Measurements from ENCODE around the gene PARD3. TPM values are rescaled to one million over a fixed set of nuclear protein-coding genes. Genes with fewer than 3 reads are reported as not detected.
"Not testable (repeated sequence)": the region's sequence is repeated elsewhere in the genome, so short reads cannot be mapped to it uniquely, and the experiment has no call there.

The PARD3 gene
- total RNA-seq, 4 donors from 2014 or later = 150 to 172 (median 165) TPM

DNA sequence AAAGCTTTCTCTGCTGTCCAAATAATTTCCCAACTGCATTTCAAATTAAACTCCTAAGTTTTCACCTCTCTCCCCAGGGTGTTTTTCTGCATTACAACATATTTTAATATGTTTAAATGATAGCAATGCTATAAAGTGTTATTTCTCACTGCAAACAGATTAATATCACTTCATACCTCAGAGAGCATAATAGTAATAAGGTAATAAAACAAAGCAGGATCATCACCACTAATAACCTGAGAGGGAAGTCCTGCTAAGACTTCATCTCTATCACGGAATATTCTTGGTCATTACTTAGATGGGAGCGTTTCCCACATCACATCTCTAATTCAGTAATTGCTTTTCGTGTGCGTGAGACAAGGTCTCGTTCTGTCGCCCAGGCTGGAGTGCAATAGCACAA, 168.8 kb downstream of the PARD3 start:
- intact Hi-C loops (cut with DNase I; ENCODE audit: low total_unique reads) = no loop called here
- TF ChIP-seq, protein P1, sequence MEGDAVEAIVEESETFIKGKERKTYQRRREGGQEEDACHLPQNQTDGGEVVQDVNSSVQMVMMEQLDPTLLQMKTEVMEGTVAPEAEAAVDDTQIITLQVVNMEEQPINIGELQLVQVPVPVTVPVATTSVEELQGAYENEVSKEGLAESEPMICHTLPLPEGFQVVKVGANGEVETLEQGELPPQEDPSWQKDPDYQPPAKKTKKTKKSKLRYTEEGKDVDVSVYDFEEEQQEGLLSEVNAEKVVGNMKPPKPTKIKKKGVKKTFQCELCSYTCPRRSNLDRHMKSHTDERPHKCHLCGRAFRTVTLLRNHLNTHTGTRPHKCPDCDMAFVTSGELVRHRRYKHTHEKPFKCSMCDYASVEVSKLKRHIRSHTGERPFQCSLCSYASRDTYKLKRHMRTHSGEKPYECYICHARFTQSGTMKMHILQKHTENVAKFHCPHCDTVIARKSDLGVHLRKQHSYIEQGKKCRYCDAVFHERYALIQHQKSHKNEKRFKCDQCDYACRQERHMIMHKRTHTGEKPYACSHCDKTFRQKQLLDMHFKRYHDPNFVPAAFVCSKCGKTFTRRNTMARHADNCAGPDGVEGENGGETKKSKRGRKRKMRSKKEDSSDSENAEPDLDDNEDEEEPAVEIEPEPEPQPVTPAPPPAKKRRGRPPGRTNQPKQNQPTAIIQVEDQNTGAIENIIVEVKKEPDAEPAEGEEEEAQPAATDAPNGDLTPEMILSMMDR (IDR thresholded peaks at IDR 0.05) = no peak
- TF ChIP-seq POLR2A (IDR thresholded peaks at IDR 0.05) = no peak
- no peak for DNase-seq (ENCODE audit: low spot score in 2 of 2)
- WGBS, 2 donors = 95 to 97% methylated on average over 6 of the region's 6 CpGs
- H3K4me3 ChIP-seq (ENCODE audit: low read depth, poor library complexity, severe bottlenecking) = no peak overlapping the region

DNA sequence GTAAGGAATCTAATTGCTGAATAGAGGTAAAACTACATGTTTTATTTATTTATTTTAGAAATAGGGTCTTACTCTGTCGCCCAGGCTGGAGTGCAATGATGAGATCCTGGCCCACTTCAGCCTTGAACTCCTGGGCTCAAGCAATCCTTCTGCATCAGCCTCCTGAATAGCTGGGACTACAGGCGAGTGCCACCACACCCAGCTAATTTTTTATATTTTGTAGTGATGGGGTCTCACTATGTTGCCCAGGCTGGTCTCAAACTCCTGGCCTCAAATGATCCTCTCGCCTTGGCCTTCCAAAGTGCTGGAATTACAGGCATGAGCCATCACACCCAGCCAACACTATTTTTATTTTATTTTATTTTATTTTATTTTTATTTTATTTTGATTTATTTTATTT, 170.3 kb downstream of the PARD3 start:
- DNase-seq (ENCODE audit: low spot score in 2 of 2); intact Hi-C loops (cut with DNase I; ENCODE audit: low total_unique reads); H3K4me3 ChIP-seq (ENCODE audit: low read depth, poor library complexity, severe bottlenecking): not testable (repeated sequence)
- WGBS, 2 donors = 95 to 96% methylated on average over 3 of the region's 3 CpGs

DNA sequence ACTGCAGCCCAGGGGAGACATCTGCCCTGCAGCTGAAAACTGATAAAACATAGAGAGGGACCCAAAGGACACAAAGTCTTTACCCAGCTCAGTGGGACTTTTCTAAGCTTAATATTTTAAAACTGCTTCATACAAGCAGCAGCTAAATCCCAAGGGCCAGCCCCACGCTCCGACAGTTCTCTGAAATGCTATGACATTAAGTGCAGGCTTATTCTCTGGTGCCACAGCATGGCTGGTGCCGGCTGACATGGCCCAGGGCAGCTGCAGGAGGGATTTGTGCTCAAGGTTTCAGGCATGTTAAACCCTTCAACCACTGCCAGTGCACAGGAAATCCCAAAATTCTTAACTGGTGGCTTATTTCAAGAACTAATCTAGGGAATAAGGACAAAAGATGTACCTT, 170.9 kb downstream of the PARD3 start:
- intact Hi-C loops (cut with DNase I; ENCODE audit: low total_unique reads) = no loop called here

DNA sequence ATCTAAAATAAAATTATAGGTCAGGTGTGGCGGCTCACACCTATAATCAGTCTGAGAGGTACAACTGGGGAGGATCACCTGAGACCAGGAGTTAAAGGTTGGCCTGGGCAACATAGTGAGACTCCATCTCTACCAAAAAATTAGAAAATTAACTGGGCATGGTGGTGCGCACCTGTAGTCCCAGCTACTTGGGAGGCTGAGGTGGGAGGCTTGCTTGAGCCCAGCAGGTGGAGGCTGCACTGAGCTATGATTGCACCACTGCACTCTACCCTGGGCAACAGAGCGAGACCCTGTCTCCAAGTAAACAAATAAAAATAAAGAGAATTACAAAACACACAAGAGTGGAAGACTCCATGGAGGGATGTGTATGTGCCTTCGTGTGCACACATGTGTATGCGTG, 171.5 kb downstream of the PARD3 start:
- no peak for DNase-seq (ENCODE audit: low spot score in 2 of 2)
- no peak overlapping the region for H3K4me3 ChIP-seq (ENCODE audit: low read depth, poor library complexity, severe bottlenecking)
- 95 to 99% methylated on average over 5 of the region's 5 CpGs for WGBS, 2 donors
- intact Hi-C loops (cut with DNase I; ENCODE audit: low total_unique reads) = no loop called here
- TF ChIP-seq POLR2A (IDR thresholded peaks at IDR 0.05) = no peak
- TF ChIP-seq, protein P1 (IDR thresholded peaks at IDR 0.05) = no peak

More for the DNA sequence above, 170.9 kb downstream of the PARD3 start:
- no peak for TF ChIP-seq POLR2A (IDR thresholded peaks at IDR 0.05)
- TF ChIP-seq, protein P1 (IDR thresholded peaks at IDR 0.05) = no peak
- H3K4me3 ChIP-seq (ENCODE audit: low read depth, poor library complexity, severe bottlenecking) = no peak overlapping the region
- 77 to 87% methylated on average over 3 of the region's 3 CpGs for WGBS, 2 donors
- no peak for DNase-seq (ENCODE audit: low spot score in 2 of 2)

DNA sequence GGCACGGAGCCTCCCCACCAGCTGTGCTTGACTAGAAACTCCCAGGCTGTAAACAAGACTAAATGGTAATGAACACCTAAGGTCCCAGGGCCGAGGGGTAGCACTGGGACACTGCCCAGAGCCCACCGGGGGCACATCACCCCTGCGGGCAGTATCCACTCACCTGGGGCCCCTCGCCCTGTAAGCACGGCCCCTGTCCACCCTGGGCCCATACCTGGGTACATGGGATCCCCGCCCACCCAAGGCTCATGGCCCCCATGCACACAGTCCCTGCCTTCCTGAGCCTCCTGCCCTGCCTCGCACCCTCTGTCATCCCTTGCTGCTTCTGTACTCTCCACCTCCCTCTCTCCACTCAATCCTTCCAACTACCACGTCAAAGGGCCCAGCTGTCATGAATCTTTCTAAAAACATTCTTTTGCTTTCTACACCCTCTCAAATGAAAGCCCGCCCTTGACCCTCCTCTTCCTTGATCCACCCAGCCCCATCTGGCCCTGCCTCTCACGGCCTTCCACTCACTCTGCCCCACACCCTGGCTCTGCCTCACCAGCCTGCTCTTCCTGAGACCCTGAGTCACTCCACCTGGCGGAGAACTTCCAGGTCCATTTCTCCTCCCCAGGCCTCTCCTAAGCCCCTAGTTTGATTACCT, 173.1 kb downstream of the PARD3 start:
- TF ChIP-seq, protein P1 (IDR thresholded peaks at IDR 0.05) = no peak
- TF ChIP-seq POLR2A (IDR thresholded peaks at IDR 0.05) = no peak
- WGBS, 2 donors = 90% methylated on average over 12 of the region's 12 CpGs
- no peak for DNase-seq (ENCODE audit: low spot score in 2 of 2)
- intact Hi-C loops (cut with DNase I; ENCODE audit: low total_unique reads) = no loop called here
- no peak overlapping the region for H3K4me3 ChIP-seq (ENCODE audit: low read depth, poor library complexity, severe bottlenecking)

DNA sequence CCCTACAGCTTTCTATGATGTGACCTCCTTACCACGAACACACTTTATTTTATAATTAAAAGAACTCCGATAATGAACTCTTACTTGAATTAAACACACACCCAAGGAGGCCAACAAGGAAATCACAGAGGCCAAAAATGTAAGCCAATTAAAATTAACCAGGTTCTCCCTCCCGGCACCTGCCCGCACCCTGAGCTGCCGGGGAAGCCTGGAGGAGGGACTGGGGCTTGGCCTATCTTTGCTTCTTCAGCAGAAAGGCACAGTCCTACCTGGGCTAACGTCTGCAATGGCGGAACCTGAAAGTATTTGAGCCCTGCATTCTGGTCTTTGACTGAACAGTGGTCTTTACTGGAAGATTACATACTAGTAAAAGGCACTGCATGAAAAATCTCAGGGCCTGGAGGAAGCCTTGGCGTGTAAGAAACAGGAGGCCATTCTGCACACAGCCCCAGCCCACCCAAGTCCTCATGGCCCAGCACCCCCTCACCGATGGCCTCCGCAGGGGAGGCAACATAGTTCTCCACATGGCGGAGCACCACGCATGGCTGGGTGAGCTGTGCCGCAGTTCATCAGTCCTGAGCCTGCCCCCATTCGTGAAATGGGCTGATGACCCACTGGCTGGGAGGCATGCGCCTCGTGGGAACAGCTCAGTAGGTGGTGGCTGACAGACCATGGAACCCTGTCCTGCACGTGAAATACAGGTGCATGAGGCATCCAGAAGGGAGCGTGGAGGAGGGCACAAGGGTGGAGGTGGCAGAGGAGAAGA, 173.8 kb downstream of the PARD3 start:
- no peak overlapping the region for H3K4me3 ChIP-seq (ENCODE audit: low read depth, poor library complexity, severe bottlenecking)
- DNase-seq (ENCODE audit: low spot score in 2 of 2) = no peak
- no peak for TF ChIP-seq POLR2A (IDR thresholded peaks at IDR 0.05)
- TF ChIP-seq, protein P1 (IDR thresholded peaks at IDR 0.05) = no peak
- WGBS, 2 donors = 75 to 80% methylated on average over 18 of the region's 18 CpGs
- intact Hi-C loops (cut with DNase I; ENCODE audit: low total_unique reads) = no loop called here
